GM19328 (cell line): ENCODE results near the gene IL1B.

Source experiments
- ATAC-seq: cut with Tn5 transposase; IDR thresholded peaks from one replicate; pipeline ENCODE4 v1.9.1; 2021; ENCODE audit warnings: mild to moderate bottlenecking, moderate library complexity; ENCODE audit not compliant: unreplicated experiment

The IL1B gene

GRCh38 chr2:112836695-112837117 lies at the start of gene IL1B:
Gene IL1B (minus strand): TSS chr2:112836779. CDS start chr2:112836229, 550 bp downstream.
- ATAC-seq: no peak

- ATAC-seq: no peak
Observed at GRCh38 chr2:112886291-112886690, 49.7 kb upstream of the IL1B start.

GRCh38 chr2:112885506-112885902 lies 48.9 kb upstream of the IL1B start:
- no peak for ATAC-seq

GRCh38 chr2:112884869-112885505 lies 48.4 kb upstream of the IL1B start:
- peak; percentile 42 for ATAC-seq

- ATAC-seq: no peak
Observed at GRCh38 chr2:112883669-112884068, 47.1 kb upstream of the IL1B start.

GRCh38 chr2:112881217-112881985 lies 44.8 kb upstream of the IL1B start:
- peak; percentile 61 for ATAC-seq

- ATAC-seq: no peak
Observed at GRCh38 chr2:112880696-112881095, 44.1 kb upstream of the IL1B start.

- ATAC-seq: no peak
Observed at GRCh38 chr2:112880091-112880531, 43.5 kb upstream of the IL1B start.

GRCh38 chr2:112879491-112880041 lies 43.0 kb upstream of the IL1B start:
- ATAC-seq: no peak

GRCh38 chr2:112877423-112877822 lies 40.8 kb upstream of the IL1B start:
- ATAC-seq: no peak

- no peak for ATAC-seq
Observed at GRCh38 chr2:112876971-112877361, 40.4 kb upstream of the IL1B start.

GRCh38 chr2:112876257-112876970 lies 39.8 kb upstream of the IL1B start:
- ATAC-seq: no peak

- ATAC-seq: no peak
Observed at GRCh38 chr2:112870841-112871835, 34.6 kb upstream of the IL1B start.

- ATAC-seq: no peak
Observed at GRCh38 chr2:112869258-112869842, 32.8 kb upstream of the IL1B start.

- ATAC-seq: no peak
Observed at GRCh38 chr2:112867701-112868631, 31.4 kb upstream of the IL1B start.

- ATAC-seq: no peak
Observed at GRCh38 chr2:112866128-112866835, 29.7 kb upstream of the IL1B start.

GRCh38 chr2:112864072-112864471 lies 27.5 kb upstream of the IL1B start:
- no peak for ATAC-seq
